WERI-Rb-1 (cell line): ENCODE results near the gene SELP.
"Not testable (repeated sequence)": the region's sequence is repeated elsewhere in the genome, so short reads cannot be mapped to it uniquely, and the experiment has no call there.

ENCODE experiments used
- DNase-seq: peaks from one replicate; pipeline ENCODE4 v3.0.0-alpha.2; 2020
- H3K27ac ChIP-seq: fragments of 250-450 bp; sonication (Bioruptor Pico); 2 replicates; pipeline ENCODE4 v1.5.1; 2020; ENCODE audit warnings: mild to moderate bottlenecking, moderate library complexity
- H3K27me3 ChIP-seq: fragments of 250-450 bp; sonication (Bioruptor Pico); 2 replicates; pipeline ENCODE4 v1.5.1; 2021; ENCODE audit warnings: mild to moderate bottlenecking, low read depth, moderate library complexity; ENCODE audit not compliant: insufficient read depth, severe bottlenecking
- H3K36me3 ChIP-seq: fragments of 250-450 bp; sonication (Bioruptor Pico); 2 replicates; pipeline ENCODE4 v1.5.1; 2020; ENCODE audit warnings: mild to moderate bottlenecking, moderate library complexity
- H3K4me3 ChIP-seq: 2 replicates; pipeline ENCODE4 v1.5.1; 2011; ENCODE audit warnings: low read depth, mild to moderate bottlenecking, control low read depth, low read length
- H3K9me3 ChIP-seq: fragments of 250-450 bp; sonication (Bioruptor Pico); 2 replicates; pipeline ENCODE4 v1.5.1; 2021; ENCODE audit warnings: mild to moderate bottlenecking, moderate library complexity; ENCODE audit not compliant: severe bottlenecking
- TF ChIP-seq, protein P1 (sequence below): IDR thresholded peaks from 2 replicates; pipeline ENCODE4 v1.5.1; 2011; ENCODE audit warnings: low read depth, mild to moderate bottlenecking, control low read depth, inconsistent platforms, low read length

The SELP gene

DNA sequence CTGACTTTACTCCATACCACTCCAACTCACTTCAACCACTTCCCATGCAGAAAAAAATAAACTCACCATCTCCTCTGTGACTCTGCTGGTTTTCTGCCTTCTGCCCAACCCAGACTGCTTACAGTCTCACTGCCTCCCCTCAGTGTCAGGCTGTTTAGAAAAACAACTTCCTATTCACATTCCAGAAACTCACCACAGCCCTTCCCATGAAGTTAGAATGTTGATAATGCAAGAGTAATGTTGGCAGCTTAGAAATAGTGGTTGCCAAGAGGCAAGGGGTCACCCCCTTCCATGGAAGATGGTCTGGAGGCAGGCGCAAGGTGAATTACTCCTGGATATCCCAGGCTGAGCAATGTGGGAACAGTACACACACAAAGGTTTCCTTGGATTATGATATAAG lies at the start of gene SELP:
Gene SELP (minus strand): TSS at position 119 of the 400 bp plus-strand sequence. CDS start 50 bp downstream, at position 69.
- TF ChIP-seq, protein P1, sequence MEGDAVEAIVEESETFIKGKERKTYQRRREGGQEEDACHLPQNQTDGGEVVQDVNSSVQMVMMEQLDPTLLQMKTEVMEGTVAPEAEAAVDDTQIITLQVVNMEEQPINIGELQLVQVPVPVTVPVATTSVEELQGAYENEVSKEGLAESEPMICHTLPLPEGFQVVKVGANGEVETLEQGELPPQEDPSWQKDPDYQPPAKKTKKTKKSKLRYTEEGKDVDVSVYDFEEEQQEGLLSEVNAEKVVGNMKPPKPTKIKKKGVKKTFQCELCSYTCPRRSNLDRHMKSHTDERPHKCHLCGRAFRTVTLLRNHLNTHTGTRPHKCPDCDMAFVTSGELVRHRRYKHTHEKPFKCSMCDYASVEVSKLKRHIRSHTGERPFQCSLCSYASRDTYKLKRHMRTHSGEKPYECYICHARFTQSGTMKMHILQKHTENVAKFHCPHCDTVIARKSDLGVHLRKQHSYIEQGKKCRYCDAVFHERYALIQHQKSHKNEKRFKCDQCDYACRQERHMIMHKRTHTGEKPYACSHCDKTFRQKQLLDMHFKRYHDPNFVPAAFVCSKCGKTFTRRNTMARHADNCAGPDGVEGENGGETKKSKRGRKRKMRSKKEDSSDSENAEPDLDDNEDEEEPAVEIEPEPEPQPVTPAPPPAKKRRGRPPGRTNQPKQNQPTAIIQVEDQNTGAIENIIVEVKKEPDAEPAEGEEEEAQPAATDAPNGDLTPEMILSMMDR = no peak
- Histone ChIP-seq H3K36me3 (no peaks in the 10 kb centered on the region), H3K4me3 (no peak within 1 kb of the TSS), H3K27me3 (no peaks in the 10 kb centered on the region), H3K9me3 (no peaks in the 10 kb centered on the region), H3K27ac (no peak within 1 kb of the TSS)
- no peak for DNase-seq

DNA sequence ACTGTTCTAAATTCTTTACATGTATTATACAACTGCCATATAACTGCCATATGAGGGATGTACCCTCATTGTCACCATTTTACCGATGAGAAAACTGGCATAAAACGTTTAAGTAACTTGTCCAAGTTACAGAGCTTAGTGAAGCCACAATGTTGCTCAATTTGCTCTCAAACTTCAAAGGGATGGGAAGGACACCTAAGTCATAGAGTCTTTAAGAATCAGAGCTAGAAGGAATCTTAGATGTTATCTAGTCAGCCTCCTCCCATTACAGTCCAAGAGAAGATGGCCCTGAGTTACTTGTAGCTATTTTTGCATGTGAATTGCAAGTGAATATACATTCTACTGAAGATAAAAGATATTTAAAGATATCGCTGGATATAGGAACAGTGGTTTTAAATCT lies 49.8 kb upstream of the SELP start:
- TF ChIP-seq, protein P1 = no peak
- no peak for DNase-seq
- Histone ChIP-seq H3K27me3 (no peaks in the 10 kb centered on the region), H3K36me3 (no peaks in the 10 kb centered on the region), H3K9me3 (no peaks in the 10 kb centered on the region), H3K27ac (no peak overlapping the region), H3K4me3 (no peak overlapping the region)

DNA sequence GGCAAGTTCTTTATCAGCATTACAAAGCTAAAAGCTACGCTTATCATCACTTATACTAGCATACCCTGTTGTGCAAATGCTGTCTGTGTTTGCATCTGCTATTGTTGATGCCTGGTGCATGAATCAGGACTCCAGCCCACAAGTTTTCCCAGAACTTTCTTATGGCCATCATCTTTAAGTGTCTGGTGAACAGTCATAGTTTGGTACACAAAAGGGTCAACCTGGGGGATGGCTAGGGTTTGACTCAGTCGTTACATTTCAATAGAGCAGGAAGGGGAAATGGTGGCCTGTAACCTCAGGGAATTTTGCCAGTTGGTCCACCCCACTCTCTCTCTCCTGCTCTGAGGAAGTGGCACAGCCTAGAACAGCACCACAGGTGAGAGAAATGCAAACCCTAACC lies 46.1 kb upstream of the SELP start:
- DNase-seq = no peak
- Histone ChIP-seq H3K27ac (no peak overlapping the region), H3K36me3 (no peaks in the 10 kb centered on the region)

DNA sequence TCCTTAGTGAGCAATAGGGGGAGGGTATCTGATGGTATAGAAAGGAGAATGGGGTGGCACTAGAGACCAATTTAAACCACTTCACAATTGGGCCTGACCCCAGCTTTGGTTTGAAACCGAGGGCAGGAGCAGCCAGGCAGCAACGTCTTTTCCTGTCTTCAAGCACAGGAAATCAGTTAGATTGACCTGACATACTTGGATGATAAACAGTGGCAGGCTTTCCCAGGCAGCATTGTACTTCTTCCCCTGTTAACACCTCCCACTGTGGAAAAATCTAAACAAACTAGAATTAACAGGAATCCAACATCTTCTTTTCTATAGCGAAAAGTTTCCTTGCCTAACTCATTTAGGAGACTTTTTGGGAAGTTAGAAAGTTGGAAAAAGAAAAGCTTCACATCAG lies 40.9 kb upstream of the SELP start:
- no peak overlapping the region for H3K27ac ChIP-seq
- DNase-seq = no peak

More for the DNA sequence above, 46.1 kb upstream of the SELP start:
- TF ChIP-seq, protein P1 = no peak
- Histone ChIP-seq H3K4me3 (no peak overlapping the region), H3K27me3 (no peaks in the 10 kb centered on the region), H3K9me3 (no peaks in the 10 kb centered on the region)

DNA sequence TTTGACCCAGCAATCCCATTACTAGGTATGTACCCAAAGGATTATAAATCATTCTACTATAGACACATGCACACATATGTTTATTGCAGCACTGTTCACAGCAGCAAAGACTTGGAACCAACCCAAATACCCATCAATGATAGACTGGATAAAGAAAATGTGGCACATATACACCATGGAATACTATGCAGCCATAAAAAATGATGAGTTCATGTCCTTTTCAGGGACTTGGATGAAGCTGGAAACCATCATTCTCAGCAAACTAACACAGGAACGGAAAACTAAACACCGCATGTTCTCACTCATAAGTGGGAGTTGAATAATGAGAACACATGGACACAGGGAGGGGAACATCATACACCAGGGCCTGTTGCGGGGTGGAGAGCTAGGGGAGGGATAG lies 40.3 kb upstream of the SELP start:
- not testable (repeated sequence) for H3K36me3 ChIP-seq, H3K27me3 ChIP-seq, H3K9me3 ChIP-seq, H3K27ac ChIP-seq, DNase-seq, H3K4me3 ChIP-seq

More for the DNA sequence above, 40.9 kb upstream of the SELP start:
- TF ChIP-seq, protein P1 = no peak
- Histone ChIP-seq H3K27me3 (no peaks in the 10 kb centered on the region), H3K4me3 (no peak overlapping the region), H3K9me3 (no peaks in the 10 kb centered on the region), H3K36me3 (no peaks in the 10 kb centered on the region)

DNA sequence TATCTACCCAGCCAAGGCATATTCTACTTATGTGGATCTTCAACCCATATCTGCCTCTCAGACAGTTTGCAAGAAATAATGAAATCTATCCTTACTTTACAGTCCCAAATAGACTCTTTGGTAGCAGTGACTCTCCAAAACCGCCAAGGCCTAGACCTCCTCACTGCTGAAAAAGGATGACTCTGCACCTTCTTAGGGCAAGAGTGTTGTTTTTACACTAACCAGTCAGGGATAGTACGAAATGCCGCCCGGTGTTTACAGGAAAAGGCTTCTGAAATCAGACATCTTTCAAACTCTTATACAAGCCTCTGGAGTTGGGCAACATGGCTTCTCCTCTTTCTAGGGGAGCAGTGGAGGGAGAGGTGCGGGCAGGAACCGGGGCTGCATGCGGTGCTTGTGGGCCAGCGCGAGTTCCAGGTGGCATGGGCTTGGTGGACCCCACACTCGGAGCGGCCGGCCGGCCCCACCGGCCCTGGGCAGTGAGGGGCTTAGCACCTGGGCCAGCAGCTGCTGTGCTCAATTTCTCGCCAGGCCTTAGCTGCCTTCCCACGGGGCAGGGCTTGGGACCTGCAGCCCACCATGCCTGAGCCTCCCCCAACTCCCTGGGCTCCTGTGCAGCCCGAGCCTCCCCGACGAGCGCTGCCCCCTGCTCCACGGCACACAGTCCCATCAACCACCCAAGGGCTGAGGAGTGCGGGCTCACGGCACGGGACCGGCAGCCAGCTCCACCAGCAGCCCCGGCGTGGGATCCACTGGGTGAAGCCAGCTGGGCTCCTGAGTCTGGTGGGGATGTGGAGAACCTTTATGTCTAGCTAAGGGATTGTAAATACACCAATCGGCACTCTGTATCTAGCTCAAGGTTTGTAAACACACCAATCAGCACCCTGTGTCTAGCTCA lies 38.0 kb upstream of the SELP start:
- not testable (repeated sequence) for H3K27me3 ChIP-seq, H3K4me3 ChIP-seq, DNase-seq, H3K27ac ChIP-seq, H3K9me3 ChIP-seq, H3K36me3 ChIP-seq

DNA sequence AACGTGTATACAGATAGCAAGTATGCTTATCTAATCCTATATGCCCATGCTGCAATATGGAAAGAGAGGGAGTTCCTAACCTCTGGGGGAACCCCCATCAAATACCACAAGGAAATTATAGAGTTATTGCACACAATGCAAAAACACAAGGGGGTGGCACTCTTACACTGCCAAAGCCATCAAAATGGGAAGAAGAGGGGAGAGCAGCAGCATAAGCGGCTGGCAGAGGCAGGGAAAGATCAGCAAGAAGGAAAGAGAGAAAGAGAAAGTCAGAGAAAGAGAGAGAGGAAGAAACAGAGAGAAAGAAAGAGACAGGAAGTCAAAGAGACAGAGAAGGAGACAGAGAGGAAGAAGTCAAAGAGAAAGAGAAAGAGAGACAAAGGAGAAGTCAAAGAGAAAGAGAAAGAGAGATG lies 37.3 kb upstream of the SELP start:
- not testable (repeated sequence) for H3K27ac ChIP-seq

DNA sequence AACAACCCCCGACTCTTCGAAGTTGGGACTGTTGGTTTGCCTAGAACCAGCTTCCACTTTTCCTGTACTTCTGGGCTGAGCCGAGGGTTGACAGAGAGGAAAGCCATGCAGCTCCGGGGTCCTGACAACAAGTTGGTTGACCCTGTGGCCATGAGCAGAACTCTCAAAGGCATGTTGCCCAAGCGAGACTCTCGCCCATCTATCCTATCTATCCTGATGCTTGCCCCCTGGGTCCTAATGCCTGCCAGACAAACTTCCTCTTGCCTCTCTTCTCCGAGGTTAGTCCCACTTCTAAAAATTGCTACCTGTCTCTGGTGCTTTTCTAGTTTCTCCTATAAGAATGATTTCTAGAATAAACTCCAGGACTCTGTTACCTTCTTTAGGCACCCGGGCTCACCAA lies 32.8 kb upstream of the SELP start:
- not testable (repeated sequence) for H3K9me3 ChIP-seq, H3K4me3 ChIP-seq, H3K36me3 ChIP-seq, H3K27me3 ChIP-seq, DNase-seq, H3K27ac ChIP-seq

More for the DNA sequence above, 37.3 kb upstream of the SELP start:
- not testable (repeated sequence) for H3K36me3 ChIP-seq, H3K9me3 ChIP-seq, H3K4me3 ChIP-seq, H3K27me3 ChIP-seq, DNase-seq

DNA sequence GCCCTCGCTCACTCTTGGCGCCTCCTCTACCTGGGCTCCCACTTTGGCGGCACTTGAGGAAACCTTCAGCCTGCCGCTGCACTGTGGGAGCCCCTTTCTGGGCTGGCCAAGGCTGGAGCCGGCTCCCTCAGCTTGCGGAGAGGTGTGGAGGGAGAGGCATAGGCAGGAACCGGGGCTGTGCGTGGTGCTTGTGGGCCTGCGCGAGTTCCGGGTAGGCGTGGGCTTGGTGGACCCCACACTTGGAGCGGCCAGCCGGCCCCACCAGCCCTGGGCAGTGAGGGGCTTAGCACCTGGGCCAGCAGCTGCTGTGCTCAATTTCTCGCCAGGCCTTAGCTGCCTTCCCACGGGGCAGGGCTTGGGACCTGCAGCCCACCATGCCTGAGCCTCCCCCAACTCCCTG lies 31.1 kb upstream of the SELP start:
- not testable (repeated sequence) for H3K9me3 ChIP-seq, H3K27ac ChIP-seq, H3K4me3 ChIP-seq, H3K36me3 ChIP-seq, H3K27me3 ChIP-seq, DNase-seq

DNA sequence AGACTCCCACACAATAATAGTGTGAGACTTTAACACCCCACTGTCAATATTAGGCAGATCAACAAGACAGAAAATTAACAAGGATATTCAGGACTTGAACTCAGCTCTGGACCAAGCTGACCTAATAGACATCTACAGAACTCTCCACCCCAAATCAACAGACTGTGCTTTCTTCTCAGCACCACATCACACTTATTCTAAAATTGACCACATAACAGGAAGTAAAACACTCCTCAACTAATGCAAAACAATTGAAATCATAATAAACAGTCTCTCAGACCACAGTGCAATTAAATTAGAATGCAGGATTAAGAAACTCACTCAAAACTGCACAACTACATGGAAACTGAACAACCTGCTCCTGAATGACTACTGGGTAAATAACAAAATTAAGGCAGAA lies 28.9 kb upstream of the SELP start:
- not testable (repeated sequence) for H3K36me3 ChIP-seq, DNase-seq, H3K9me3 ChIP-seq, H3K4me3 ChIP-seq, H3K27me3 ChIP-seq, H3K27ac ChIP-seq
